Suprapubic skin (tissue), 4 donors: ENCODE data around the gene SUFU. TPM values are rescaled to one million over a fixed set of nuclear protein-coding genes. Genes with fewer than 3 reads are reported as not detected.

Source experiments
- DNase-seq, 2 donors: peaks; one replicate each; pipeline ENCODE4 v3.0.0-alpha.2; 2019; ENCODE audit warnings: low spot score in 2 of 2
- H3K27ac ChIP-seq: fragments of 200-600 bp; sonication (generic); one replicate; pipeline ENCODE4 v1.5.1; 2019
- H3K27me3 ChIP-seq: fragments of 200-600 bp; sonication (generic); one replicate; pipeline ENCODE4 v1.5.1; 2019
- H3K36me3 ChIP-seq: fragments of 200-600 bp; sonication (generic); one replicate; pipeline ENCODE4 v1.5.1; 2019
- H3K4me1 ChIP-seq: fragments of 200-600 bp; sonication (generic); one replicate; pipeline ENCODE4 v1.5.1; 2019
- H3K4me3 ChIP-seq: fragments of 200-600 bp; sonication (generic); one replicate; pipeline ENCODE4 v1.5.1; 2019; ENCODE audit warnings: mild to moderate bottlenecking
- H3K9me3 ChIP-seq: fragments of 200-600 bp; sonication (generic); one replicate; pipeline ENCODE4 v1.5.1; 2019
- CTCF ChIP-seq, 2 donors: fragments of 200-600 bp in 1 of 2; fragments of 450-650 bp in 1 of 2; sonication (generic) in 1 of 2; IDR thresholded peaks; one replicate each; pipeline ENCODE4 v1.5.1; 2016 to 2019; ENCODE audit warnings: antibody characterized with exemption in 2 of 2, mild to moderate bottlenecking in 1 of 2, moderate library complexity in 1 of 2
- EP300 ChIP-seq: sonication (generic); formaldehyde crosslinking; IDR thresholded peaks from one replicate; pipeline ENCODE4 v1.6.1; 2017; ENCODE audit warnings: antibody characterized with exemption
- POLR2A ChIP-seq, 2 donors: fragments of 450-650 bp; IDR thresholded peaks; one replicate each; pipeline ENCODE4 v1.6.1; 2017; ENCODE audit warnings: antibody characterized with exemption in 2 of 2, mild to moderate bottlenecking in 2 of 2, moderate library complexity in 2 of 2
- POLR2AphosphoS5 ChIP-seq, 3 donors: sonication (generic); formaldehyde crosslinking; IDR thresholded peaks; one replicate each; pipeline ENCODE4 v1.6.1; 2017; ENCODE audit warnings: antibody characterized with exemption in 3 of 3
- WGBS: methylation state at CpG from one replicate; pipeline ENCODE4 v1.1.5; 2018; 5-methylcytosine and 5-hydroxymethylcytosine counted together
- total RNA-seq, 4 donors: library from RNA; depleted of rRNA; stranded (reverse); fragments of >200 nt; gene quantifications; one replicate each; pipeline ENCODE4 v1.1.0, GENCODE V29; 2016

Gene SUFU
- total RNA-seq, 4 donors from 2014 or later = 15.3 to 22.7 (median 18.9) TPM

DNA sequence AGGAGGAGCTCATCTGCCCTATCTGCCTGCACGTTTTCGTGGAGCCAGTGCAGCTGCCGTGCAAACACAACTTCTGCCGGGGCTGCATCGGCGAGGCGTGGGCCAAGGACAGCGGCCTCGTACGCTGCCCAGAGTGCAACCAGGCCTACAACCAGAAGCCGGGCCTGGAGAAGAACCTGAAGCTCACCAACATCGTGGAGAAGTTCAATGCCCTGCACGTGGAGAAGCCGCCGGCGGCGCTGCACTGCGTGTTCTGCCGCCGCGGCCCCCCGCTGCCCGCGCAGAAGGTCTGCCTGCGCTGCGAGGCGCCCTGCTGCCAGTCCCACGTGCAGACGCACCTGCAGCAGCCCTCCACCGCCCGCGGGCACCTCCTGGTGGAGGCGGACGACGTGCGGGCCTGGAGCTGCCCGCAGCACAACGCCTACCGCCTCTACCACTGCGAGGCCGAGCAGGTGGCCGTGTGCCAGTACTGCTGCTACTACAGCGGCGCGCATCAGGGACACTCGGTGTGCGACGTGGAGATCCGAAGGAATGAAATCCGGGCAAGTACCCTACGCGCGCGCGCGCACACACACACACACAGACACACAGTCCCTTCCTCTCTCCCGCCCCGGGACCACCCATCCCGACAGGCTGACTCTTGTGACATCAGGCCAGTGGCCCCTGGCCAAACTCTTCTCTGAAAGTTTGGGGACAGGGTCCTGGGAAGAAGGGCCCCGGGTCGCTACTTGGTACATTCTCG, 141.0 kb downstream of the SUFU start:
- H3K9me3 ChIP-seq = no peaks in the 10 kb centered on the region
- H3K27me3 ChIP-seq = no peaks in the 10 kb centered on the region
- peak; percentile 91 to 93 for DNase-seq
- no peaks in the 10 kb centered on the region for H3K36me3 ChIP-seq
- H3K4me3 ChIP-seq = peak overlapping the region; percentile 73
- H3K4me1 ChIP-seq = peaks cover 43% of the 10 kb centered on the region
- WGBS = 20% methylated on average over 1 of the region's 62 CpGs
- H3K27ac ChIP-seq = peak overlapping the region; percentile 99
- TF ChIP-seq CTCF (IDR thresholded peaks at IDR 0.05) = peak; percentile 19 to 52
- no peak for TF ChIP-seq POLR2A (IDR thresholded peaks at IDR 0.05)
- peak in 2 of 3 donors; percentile 54 to 57 for TF ChIP-seq POLR2AphosphoS5 (IDR thresholded peaks at IDR 0.05)
- TF ChIP-seq EP300 = no peak

DNA sequence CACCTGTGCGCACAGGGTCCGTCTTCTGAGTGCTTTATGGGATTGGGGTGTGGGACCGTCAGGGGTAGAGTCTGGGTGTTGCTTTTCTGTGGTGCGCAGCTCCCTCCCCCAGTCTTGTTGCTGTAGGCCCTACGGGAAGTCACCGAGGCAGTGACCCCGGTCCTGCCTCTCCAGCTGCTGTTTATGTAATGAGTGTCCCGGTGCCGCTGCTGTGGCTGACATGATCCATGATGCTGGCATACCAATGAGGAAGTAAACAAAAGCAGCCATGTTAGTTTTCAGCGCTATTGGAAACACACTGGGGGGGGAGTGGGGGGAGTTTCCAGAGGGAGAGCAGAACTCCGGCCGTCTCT, 141.6 kb downstream of the SUFU start:
- no peaks in the 10 kb centered on the region for H3K9me3 ChIP-seq
- peaks cover 49% of the 10 kb centered on the region for H3K4me1 ChIP-seq
- no peaks in the 10 kb centered on the region for H3K27me3 ChIP-seq
- H3K36me3 ChIP-seq = no peaks in the 10 kb centered on the region
- peak; percentile 89 to 91 for DNase-seq
- peak overlapping the region; percentile 99 for H3K27ac ChIP-seq
- peak overlapping the region; percentile 73 for H3K4me3 ChIP-seq
- TF ChIP-seq POLR2A (IDR thresholded peaks at IDR 0.05) = peak in 1 of 2 donors; percentile 10
- no peak for TF ChIP-seq CTCF (IDR thresholded peaks at IDR 0.05)
- TF ChIP-seq POLR2AphosphoS5 (IDR thresholded peaks at IDR 0.05) = no peak
- no peak for TF ChIP-seq EP300
- no CpG with 5 or more reads among the region's 12 CpGs for WGBS

DNA sequence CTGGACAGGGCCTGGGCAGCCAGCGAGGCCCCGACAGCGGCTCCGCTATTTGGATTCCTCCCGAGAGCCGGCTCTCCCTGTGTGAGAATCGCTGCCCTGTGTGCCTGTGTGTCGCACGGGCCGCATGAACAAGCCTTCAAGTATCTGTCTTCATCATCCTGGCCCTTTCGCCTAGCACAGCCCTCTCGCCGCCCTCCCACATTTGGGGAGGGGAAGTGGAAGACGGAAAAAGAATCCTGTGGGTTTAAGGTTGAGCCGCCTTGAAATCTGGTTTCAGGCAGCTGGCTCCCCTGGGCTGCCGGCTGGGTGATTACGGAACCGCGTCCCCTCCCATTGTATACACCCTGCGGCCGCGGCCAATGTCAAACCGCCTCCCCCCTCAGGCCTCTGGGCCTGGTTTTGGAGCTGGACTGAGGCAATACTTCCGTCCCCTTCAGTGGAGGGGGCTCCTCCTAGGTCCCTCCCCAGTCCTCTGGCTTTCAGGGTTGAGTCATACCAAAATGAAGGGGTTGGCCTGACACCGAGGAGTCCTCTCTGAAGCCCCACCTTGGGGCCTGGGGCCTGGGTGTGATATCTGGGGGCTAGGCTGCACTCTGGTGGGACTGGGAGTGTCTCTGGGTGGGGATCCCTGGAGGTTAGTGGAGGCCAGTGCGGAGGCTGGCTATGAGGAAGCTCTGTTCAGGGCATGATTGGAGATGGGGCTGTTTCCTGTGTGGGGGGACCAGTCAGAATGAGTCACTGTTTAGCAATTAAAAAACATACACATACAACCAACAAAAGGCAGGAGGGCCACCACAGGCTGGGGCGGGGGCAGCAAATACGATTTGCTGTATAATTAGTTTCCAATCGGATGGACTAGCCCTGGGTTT, 142.2 kb downstream of the SUFU start:
- peak; percentile 96 for DNase-seq
- Histone ChIP-seq H3K27me3 (no peaks in the 10 kb centered on the region), H3K36me3 (peaks cover under 1% of the 10 kb centered on the region), H3K4me1 (peaks cover 55% of the 10 kb centered on the region), H3K4me3 (peak overlapping the region; percentile 73), H3K9me3 (no peaks in the 10 kb centered on the region), H3K27ac (peak overlapping the region; percentile 99)
- 0% methylated on average over 24 of the region's 29 CpGs for whole genome bisulfite sequencing
- TF ChIP-seq EP300 = no peak
- TF ChIP-seq POLR2AphosphoS5 (IDR thresholded peaks at IDR 0.05) = peak; percentile 3 to 88 (median 67)
- no peak for TF ChIP-seq CTCF (IDR thresholded peaks at IDR 0.05)
- peak; percentile 39 to 51 for TF ChIP-seq POLR2A (IDR thresholded peaks at IDR 0.05)

GRCh38 chr10:102646610-102647442, 143.1 kb downstream of the SUFU start:
- Histone ChIP-seq H3K9me3 (no peaks in the 10 kb centered on the region), H3K27me3 (no peaks in the 10 kb centered on the region), H3K4me3 (peak overlapping the region; percentile 73), H3K27ac (peak overlapping the region; percentile 99), H3K36me3 (peaks cover 9% of the 10 kb centered on the region), H3K4me1 (peaks cover 63% of the 10 kb centered on the region)
- TF ChIP-seq POLR2A (IDR thresholded peaks at IDR 0.05) = no peak
- TF ChIP-seq CTCF (IDR thresholded peaks at IDR 0.05) = no peak
- no peak for TF ChIP-seq POLR2AphosphoS5 (IDR thresholded peaks at IDR 0.05)
- no peak for TF ChIP-seq EP300
- 4% methylated on average over 8 of the region's 18 CpGs for WGBS
- DNase-seq = no peak
